Tibial nerve (tissue), 4 donors: ENCODE results near the gene MYO9B. TPM values are rescaled to one million over a fixed set of nuclear protein-coding genes. Genes with fewer than 3 reads are reported as not detected.

ENCODE experiments used
- DNase-seq, 2 donors: peaks; one replicate each; pipeline ENCODE4 v3.0.0-alpha.2; 2019; ENCODE audit warnings: low spot score in 2 of 2
- H3K27ac ChIP-seq, 4 donors: fragments of 200-600 bp; sonication (generic) in 3 of 4; one replicate each; pipeline ENCODE4 v1.5.1; 2017 to 2019; ENCODE audit warnings: mild to moderate bottlenecking in 1 of 4
- H3K27me3 ChIP-seq, 2 donors: fragments of 200-600 bp; sonication (generic) in 1 of 2; one replicate each; pipeline versions ENCODE4 v1.5.1 to v1.6.0; 2017 to 2019
- H3K36me3 ChIP-seq, 3 donors: fragments of 200-600 bp; sonication (generic); one replicate each; pipeline ENCODE4 v1.5.1; 2018 to 2019
- H3K4me1 ChIP-seq, 4 donors: fragments of 200-600 bp; sonication (generic) in 3 of 4; one replicate each; pipeline ENCODE4 v1.5.1; 2017 to 2019
- H3K4me3 ChIP-seq, 4 donors: fragments of 200-600 bp; sonication (generic) in 3 of 4; one replicate each; pipeline ENCODE4 v1.5.1; 2017 to 2019; ENCODE audit warnings: mild to moderate bottlenecking in 1 of 4, moderate library complexity in 1 of 4
- H3K9me3 ChIP-seq, 4 donors: fragments of 200-600 bp; sonication (generic) in 3 of 4; one replicate each; pipeline ENCODE4 v1.5.1; 2017 to 2019
- CTCF ChIP-seq, 5 experiments: fragments of 200-600 bp in 3 of 5; fragments of 450-650 bp in 2 of 5; sonication (generic) in 3 of 5; IDR thresholded peaks; one replicate each; pipeline ENCODE4 v1.5.1; 2016 to 2019; ENCODE audit warnings: antibody characterized with exemption in 5 of 5, mild to moderate bottlenecking in 3 of 5, moderate library complexity in 2 of 5
- EP300 ChIP-seq, 2 donors: sonication (generic); formaldehyde crosslinking; IDR thresholded peaks; one replicate each; pipeline ENCODE4 v1.6.1; 2017; ENCODE audit warnings: antibody characterized with exemption in 2 of 2, mild to moderate bottlenecking in 1 of 2
- POLR2A ChIP-seq, 2 donors: fragments of 450-650 bp; IDR thresholded peaks; one replicate each; pipeline ENCODE4 v1.6.1; 2017; ENCODE audit warnings: antibody characterized with exemption in 2 of 2, mild to moderate bottlenecking in 2 of 2, moderate library complexity in 2 of 2
- WGBS, 2 donors: methylation state at CpG; one replicate each; pipeline ENCODE4 v1.1.5; 2018; 5-methylcytosine and 5-hydroxymethylcytosine counted together
- total RNA-seq, 4 donors: library from RNA; depleted of rRNA; stranded (reverse); fragments of >200 nt; gene quantifications; one replicate each; pipeline ENCODE4 v1.1.0, GENCODE V29; 2016

MYO9B gene
- total RNA-seq, 4 donors from 2014 or later: 61.7 to 201 (median 115) TPM

DNA sequence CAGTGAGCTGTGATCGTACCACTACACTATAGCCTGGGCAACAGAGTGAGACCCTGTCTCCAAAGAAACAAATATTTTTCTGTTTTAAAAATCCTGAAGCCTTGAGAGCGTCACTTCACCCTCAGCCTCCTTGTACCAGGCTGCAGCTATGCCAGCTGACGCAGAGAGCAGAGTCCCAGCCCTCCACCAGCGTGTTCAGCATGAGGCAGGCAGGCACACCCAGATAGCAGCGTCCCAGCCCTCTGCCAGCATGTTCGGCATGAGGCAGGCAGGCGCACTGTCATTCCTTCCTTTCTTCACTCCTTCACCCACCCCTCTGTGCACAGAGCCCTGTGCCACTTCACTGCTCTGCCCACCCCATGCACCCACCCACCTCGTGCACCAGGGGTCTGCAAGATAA, 96.3 kb downstream of the MYO9B start:
- Histone ChIP-seq H3K27ac (no peak overlapping the region), H3K27me3 (no peaks in the 10 kb centered on the region), H3K4me3 (no peak overlapping the region), H3K4me1 (no peaks in the 10 kb centered on the region), H3K36me3 (peaks cover 8 to 100% (median 12%) of the 10 kb centered on the region in 3 donors), H3K9me3 (no peaks in the 10 kb centered on the region)
- 91% methylated on average over 8 of the region's 8 CpGs for WGBS, 2 donors
- no peak for DNase-seq
- TF ChIP-seq EP300 (IDR thresholded peaks at IDR 0.05): no peak
- no peak for TF ChIP-seq POLR2A (IDR thresholded peaks at IDR 0.05)
- no peak for TF ChIP-seq CTCF (IDR thresholded peaks at IDR 0.05)

GRCh38 chr19:17172624-17173345, 97.2 kb downstream of the MYO9B start:
- no peak for TF ChIP-seq POLR2A (IDR thresholded peaks at IDR 0.05)
- TF ChIP-seq EP300 (IDR thresholded peaks at IDR 0.05): no peak
- TF ChIP-seq CTCF (IDR thresholded peaks at IDR 0.05): no peak
- DNase-seq: no peak
- Histone ChIP-seq H3K4me3 (no peak overlapping the region), H3K27ac (no peak overlapping the region), H3K4me1 (no peaks in the 10 kb centered on the region), H3K27me3 (no peaks in the 10 kb centered on the region), H3K9me3 (no peaks in the 10 kb centered on the region), H3K36me3 (peaks cover 8 to 100% (median 12%) of the 10 kb centered on the region in 3 donors)
- WGBS, 2 donors: 87 to 94% methylated on average over 21 to 27 of the region's 33 CpGs

DNA sequence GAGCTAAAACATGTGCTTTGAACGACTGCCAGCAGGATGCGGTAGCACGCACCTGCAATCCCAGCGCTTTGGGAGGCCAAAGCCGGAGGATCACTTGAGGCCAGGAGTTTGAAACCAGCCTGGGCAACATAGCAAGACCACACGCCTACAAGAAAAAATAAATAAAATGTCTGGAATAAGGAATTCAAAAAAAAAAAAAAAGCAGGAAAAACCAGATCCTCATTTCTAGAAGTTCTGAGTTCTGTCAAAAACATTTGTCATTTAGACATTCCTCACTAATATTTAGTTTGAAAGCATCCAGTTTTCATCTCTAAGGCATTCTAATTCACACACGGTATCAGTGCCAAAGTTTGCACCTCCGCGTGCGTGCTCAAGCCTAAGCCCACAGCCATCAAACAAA, 102.7 kb downstream of the MYO9B start:
- Histone ChIP-seq H3K4me1 (no peaks in the 10 kb centered on the region), H3K27me3 (no peaks in the 10 kb centered on the region), H3K27ac (no peak overlapping the region), H3K9me3 (no peaks in the 10 kb centered on the region), H3K4me3 (no peak overlapping the region), H3K36me3 (peaks cover 0 to 96% (median 0%) of the 10 kb centered on the region in 3 donors)
- no peak for DNase-seq
- no peak for TF ChIP-seq POLR2A (IDR thresholded peaks at IDR 0.05)
- no peak for TF ChIP-seq CTCF (IDR thresholded peaks at IDR 0.05)
- no peak for TF ChIP-seq EP300 (IDR thresholded peaks at IDR 0.05)
- WGBS, 2 donors: 88 to 94% methylated on average over 10 of the region's 10 CpGs

DNA sequence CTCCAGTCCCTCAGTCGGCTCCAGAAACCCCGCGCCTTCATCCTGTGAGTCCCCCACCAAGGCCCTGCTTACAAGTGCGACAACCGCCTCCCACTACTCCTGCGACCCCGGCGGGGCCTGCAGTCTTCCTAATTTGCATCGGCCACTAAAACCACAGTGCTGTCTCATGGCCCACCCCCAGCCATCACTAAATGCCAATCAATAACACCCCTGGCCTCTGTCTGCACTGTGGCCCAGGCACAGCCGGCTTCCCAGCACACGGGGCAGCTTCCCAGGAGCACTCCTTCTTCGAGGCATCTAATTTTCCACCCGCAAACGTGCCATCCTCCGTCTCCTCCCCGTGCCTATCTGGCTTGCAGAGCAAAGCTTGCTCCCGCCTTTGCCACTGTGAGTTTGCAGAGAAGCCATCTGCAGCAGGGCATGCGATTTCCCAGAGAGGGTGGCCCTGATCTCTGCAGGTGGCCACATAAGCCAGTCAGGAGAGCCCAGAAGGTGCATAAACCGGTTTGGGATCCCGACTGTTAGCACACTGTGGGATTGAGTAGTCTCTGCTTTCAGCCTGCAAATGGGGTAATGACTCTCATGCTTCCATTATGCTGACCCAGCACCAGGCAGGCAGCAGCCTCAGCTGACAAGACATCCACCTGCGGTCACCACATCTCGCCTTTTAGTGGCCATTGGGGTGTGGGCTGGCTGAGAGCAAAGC, 105.6 kb downstream of the MYO9B start:
- H3K27ac ChIP-seq: no peak overlapping the region
- H3K36me3 ChIP-seq: peaks cover 0 to 95% (median 4%) of the 10 kb centered on the region in 3 donors
- WGBS, 2 donors: 65 to 69% methylated on average over 22 of the region's 22 CpGs
- no peaks in the 10 kb centered on the region for H3K27me3 ChIP-seq
- no peak overlapping the region for H3K4me3 ChIP-seq
- H3K4me1 ChIP-seq: no peaks in the 10 kb centered on the region
- no peak for DNase-seq
- H3K9me3 ChIP-seq: no peaks in the 10 kb centered on the region
- TF ChIP-seq CTCF (IDR thresholded peaks at IDR 0.05): no peak
- TF ChIP-seq EP300 (IDR thresholded peaks at IDR 0.05): no peak
- TF ChIP-seq POLR2A (IDR thresholded peaks at IDR 0.05): no peak

DNA sequence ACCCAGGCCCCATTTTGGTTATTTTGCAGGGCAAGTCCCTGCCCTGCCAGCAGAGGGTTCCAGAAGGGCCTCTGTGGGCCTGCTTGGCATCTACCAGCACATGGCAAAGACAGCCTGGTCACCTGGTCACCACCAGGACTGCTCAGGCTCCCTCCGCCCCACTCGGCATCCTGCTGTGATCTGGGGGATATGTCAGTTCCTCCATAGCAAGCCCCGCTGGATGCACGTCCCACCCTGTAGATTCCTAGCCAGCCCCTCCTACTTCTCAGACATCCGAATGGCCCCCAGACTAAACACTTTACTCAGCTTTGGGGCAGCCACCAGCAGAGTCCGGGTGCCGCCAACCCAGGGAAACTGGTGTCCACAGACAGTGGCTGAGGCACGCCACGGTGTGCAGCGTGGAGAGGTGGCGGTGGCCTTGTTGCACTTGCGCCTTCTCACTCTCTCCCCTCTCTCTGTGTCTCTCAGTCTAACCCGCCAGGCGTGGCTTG, 107.7 kb downstream of the MYO9B start:
- H3K27ac ChIP-seq: peak overlapping the region in 1 of 4 donors; percentile 37
- H3K4me3 ChIP-seq: no peak overlapping the region
- 81 to 90% methylated on average over 14 of the region's 14 CpGs for WGBS, 2 donors
- H3K9me3 ChIP-seq: no peaks in the 10 kb centered on the region
- TF ChIP-seq POLR2A (IDR thresholded peaks at IDR 0.05) (no peak), CTCF (IDR thresholded peaks at IDR 0.05) (no peak), EP300 (IDR thresholded peaks at IDR 0.05) (no peak)
- DNase-seq: no peak
- no peaks in the 10 kb centered on the region for H3K4me1 ChIP-seq
- no peaks in the 10 kb centered on the region for H3K27me3 ChIP-seq
- H3K36me3 ChIP-seq: peaks cover 3 to 95% (median 20%) of the 10 kb centered on the region in 3 donors
